GM12878 (cell line): Measurements from ENCODE around the gene PTAFR. TPM values are rescaled to one million over a fixed set of nuclear protein-coding genes. Genes with fewer than 3 reads are reported as not detected.

ENCODE experiments used
- ATAC-seq: fragments of 200-7000 bp; cut with Tn5 transposase; 3 replicates; pipeline ENCODE4 v1.9.1; 2020; ENCODE audit warnings: mild to moderate bottlenecking, moderate library complexity
- BruUV-seq: library from RNA; stranded (reverse); fragments of 400-500 nt; replicated peaks from 2 replicates; lab custom pipeline; 2021; lab: Mats Ljungman, UMichigan
- CTCF ChIA-PET: fragments of 300-600 bp; sonication (Branson Sonifier 250); formaldehyde crosslinking; extraction: SDS; loops from one replicate; lab custom pipeline; 2021; ENCODE audit warnings: inconsistent platforms; lab: Yijun Ruan, JAX
- POLR2A ChIA-PET: fragments of 350-600 bp; formaldehyde crosslinking; extraction: SDS; loops from one replicate; lab custom pipeline; 2021; ENCODE audit warnings: inconsistent platforms; lab: Charles Lee
- RAD21 ChIA-PET: fragments of 300-600 bp; sonication (Branson Sonifier 250); formaldehyde crosslinking; loops from one replicate; lab custom pipeline; 2023; ENCODE audit warnings: antibody characterized with exemption; ENCODE audit not compliant: unreplicated experiment; lab: Charles Lee
- SMC1A ChIA-PET: fragments of 300-600 bp; sonication (Branson Sonifier 250); formaldehyde crosslinking; loops from one replicate; lab custom pipeline; 2023; ENCODE audit not compliant: unreplicated experiment, uncharacterized antibody; lab: Charles Lee
- DNase-seq: peaks from one replicate; pipeline ENCODE4 v3.0.0-alpha.2; 2011; ENCODE audit warnings: low read depth, low spot score
- FAIRE-seq: peaks from 3 replicates; lab custom pipeline; 2011; peaks lifted over from hg19 to GRCh38; lab: Jason Lieb, UNC
- H2AFZ ChIP-seq: 2 replicates; pipeline ENCODE4 v1.6.0; 2011; ENCODE audit warnings: low read depth, low read length, control low read depth; ENCODE audit not compliant: control insufficient read depth
- H3K27ac ChIP-seq: 2 replicates; pipeline ENCODE4 v1.5.1; 2011; ENCODE audit warnings: control low read depth; ENCODE audit not compliant: control insufficient read depth, insufficient read depth
- H3K27me3 ChIP-seq, 2 experiments: replicated peaks in 1 of 2; 2 replicates each; pipeline versions ENCODE4 v1.6.0 to v1.6.1; 2011; ENCODE audit warnings: low read length in 1 of 2; ENCODE audit not compliant: control insufficient read depth in 2 of 2, insufficient read depth in 2 of 2
- H3K36me3 ChIP-seq, 2 experiments: 2 replicates each; pipeline ENCODE4 v1.5.1; 2011; ENCODE audit warnings: low read length in 1 of 2; ENCODE audit not compliant: control insufficient read depth in 2 of 2, insufficient read depth in 2 of 2
- H3K4me1 ChIP-seq: 2 replicates; pipeline ENCODE4 v1.6.1; 2011; ENCODE audit warnings: mild to moderate bottlenecking, low read length, moderate library complexity, mixed read lengths; ENCODE audit not compliant: control insufficient read depth, insufficient read depth
- H3K4me2 ChIP-seq: 2 replicates; pipeline ENCODE4 v1.6.0; 2011; ENCODE audit warnings: control low read depth; ENCODE audit not compliant: control insufficient read depth, insufficient read depth
- H3K4me3 ChIP-seq: fragments of 200-600 bp; sonication (generic); 2 replicates; pipeline ENCODE4 v1.5.1; 2016
- H3K79me2 ChIP-seq: 2 replicates; pipeline ENCODE4 v1.6.0; 2011; ENCODE audit warnings: low read length; ENCODE audit not compliant: control insufficient read depth, insufficient read depth
- H3K9ac ChIP-seq: 2 replicates; pipeline ENCODE4 v1.8.0; 2011; ENCODE audit warnings: low read length, control low read depth, mixed read lengths; ENCODE audit not compliant: control insufficient read depth, insufficient read depth
- H3K9me3 ChIP-seq: replicated peaks from 3 replicates; pipeline ENCODE4 v1.5.1; 2011; ENCODE audit warnings: mild to moderate bottlenecking, low read length; ENCODE audit not compliant: control insufficient read depth, insufficient read depth
- H4K20me1 ChIP-seq: 2 replicates; pipeline ENCODE4 v1.6.0; 2011; ENCODE audit not compliant: control insufficient read depth, insufficient read depth
- BMI1 ChIP-seq: fragments of 450-650 bp; IDR thresholded peaks from 2 replicates; pipeline ENCODE4 v1.6.1; 2016; ENCODE audit warnings: mild to moderate bottlenecking, moderate library complexity, borderline replicate concordance
- HDAC2 ChIP-seq: fragments of 200-600 bp; sonication (generic); IDR thresholded peaks from 2 replicates; pipeline ENCODE4 v1.6.1; 2017
- MXI1 ChIP-seq: fragments of 150-350 bp; IDR thresholded peaks from 2 replicates; pipeline ENCODE4 v1.6.1; 2011; ENCODE audit warnings: low read depth, mild to moderate bottlenecking, inconsistent platforms, low read length, improper control_type of control experiment
- SMARCA5 ChIP-seq: fragments of 450-650 bp; IDR thresholded peaks from 2 replicates; pipeline ENCODE4 v1.6.1; 2017; ENCODE audit warnings: mild to moderate bottlenecking
- SUPT20H ChIP-seq: IDR thresholded peaks from 2 replicates; pipeline ENCODE4 v1.6.1; 2011; ENCODE audit warnings: low read depth, mild to moderate bottlenecking, low read length, moderate library complexity, borderline replicate concordance; ENCODE audit not compliant: control insufficient read depth
- ZNF207 ChIP-seq: fragments of 450-650 bp; IDR thresholded peaks from 2 replicates; pipeline ENCODE4 v1.6.1; 2014; ENCODE audit warnings: antibody characterized with exemption, mild to moderate bottlenecking, borderline replicate concordance
- ZNF217 ChIP-seq: fragments of 450-650 bp; IDR thresholded peaks from 2 replicates; pipeline ENCODE4 v1.6.1; 2017; ENCODE audit warnings: antibody characterized with exemption, mild to moderate bottlenecking
- ZNF274 ChIP-seq: IDR thresholded peaks from one replicate; pipeline ENCODE4 v1.8.0; 2011; ENCODE audit not compliant: insufficient read length, insufficient read depth
- WGBS: methylation state at CpG from one replicate; pipeline ENCODE4 v1.1.6; 2016; ENCODE audit warnings: low lambda C conversion rate; ENCODE audit not compliant: insufficient replicate concordance, insufficient coverage; ENCODE audit errors: missing lambda C conversion rate; 5-methylcytosine and 5-hydroxymethylcytosine counted together
- in situ Hi-C: fragments of 300-500 bp; cut with MboI; formaldehyde crosslinking; loops from 9 replicates; pipeline ENCODE4 v1.14.3; 2018; ENCODE audit warnings: mixed read lengths
- intact Hi-C: fragments of 100-400 bp; cut with micrococcal nuclease; formaldehyde crosslinking; loops from one replicate; pipeline ENCODE4 v1.14.2; 2022; ENCODE audit not compliant: unreplicated experiment
- polyA plus RNA-seq, 11 experiments: library from polyadenylated mRNA; depleted of rRNA in 4 of 11; unstranded in 6 of 11; stranded (reverse) in 5 of 11; fragments of >200 nt; fragmentation: Nextera tagmentation in 4 of 11; fragmentation: Illumina TruSeq in 1 of 11; extraction: Ambion mirVana in 4 of 11; extraction: Trizol in 1 of 11; gene quantifications; 1 replicate in 1 of 11; 2 replicates in 10 of 11; pipeline versions ENCODE4 v1.2.1 to v1.2.3, GENCODE V29; 2011 to 2016; ENCODE audit warnings: inconsistent platforms in 2 of 11, missing spikeins in 2 of 11, low read depth in 1 of 11
- total RNA-seq, 4 experiments: library from RNA; depleted of rRNA in 3 of 4; stranded (reverse); fragments of >200 nt in 3 of 4; fragmentation: Illumina TruSeq in 1 of 4; extraction: Trizol in 1 of 4; gene quantifications; 2 replicates each; pipeline versions ENCODE4 v1.2.1 to v1.2.3, GENCODE V29; 2013 to 2021
- TF ChIP-seq, protein P1 (sequence below): fragments of 450-650 bp; formaldehyde crosslinking; IDR thresholded peaks from 2 replicates; pipeline ENCODE4 v1.5.0; 2022; ENCODE audit warnings: mild to moderate bottlenecking, missing genetic modification characterization
- TF ChIP-seq, protein P2 (sequence below): IDR thresholded peaks from 2 replicates; pipeline ENCODE4 v1.6.1; 2012; ENCODE audit warnings: improper control_type of control experiment, low read depth, low read length; ENCODE audit not compliant: insufficient replicate concordance
- TF ChIP-seq, protein P3 (sequence below): fragments of 450-650 bp; conservative IDR thresholded peaks from 2 replicates; pipeline ENCODE4 v1.6.1; 2017; ENCODE audit warnings: mild to moderate bottlenecking, moderate library complexity

Gene PTAFR
- total and polyA plus RNA-seq, 10 of the 15 experiments (the other 5 are each of a cell fraction or from before 2014, with no cell fraction given): 17.5 to 251 (median 27.7) TPM

DNA sequence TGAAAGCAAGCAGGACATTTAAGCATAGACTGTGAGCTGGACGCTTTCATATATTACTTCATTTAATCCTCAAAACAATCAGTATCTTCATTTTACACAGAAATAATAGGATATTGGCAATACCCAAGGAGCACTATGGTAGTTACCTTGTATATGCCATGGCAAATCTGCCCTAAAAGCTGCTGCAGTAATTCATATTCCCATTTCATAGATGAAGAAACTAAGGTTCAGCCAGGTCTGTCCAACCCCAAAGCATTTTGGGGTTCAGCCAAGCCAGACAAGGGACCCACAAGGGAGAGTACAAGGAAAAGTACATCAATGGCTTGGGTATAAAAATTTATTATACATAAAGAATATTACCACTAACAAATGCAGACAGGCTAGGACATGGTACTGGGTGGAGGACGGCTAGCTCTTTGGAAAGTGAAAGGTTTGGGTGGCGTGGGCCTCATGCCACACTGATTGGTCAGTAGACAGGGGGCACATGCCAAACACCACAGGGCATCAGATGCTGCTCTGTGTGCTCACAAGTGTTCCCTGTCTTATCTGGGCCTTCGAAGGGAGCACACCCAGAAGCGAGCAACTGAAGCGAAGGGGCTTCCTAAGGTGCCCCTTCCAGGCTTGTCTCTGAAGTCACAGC, 23.9 kb upstream of the PTAFR start:
- no peaks in the 10 kb centered on the region for H3K79me2 ChIP-seq
- peak overlapping the region; percentile 57; the same call in 1 of the 2 replicates for H3K4me3 ChIP-seq
- peak; percentile 20 for ATAC-seq
- H3K36me3 ChIP-seq: peaks cover 24 to 39% of the 10 kb centered on the region in 2 experiments
- ChIA-PET POLR2A (interaction anchor here (1.1 to 5.7 kb wide), 7 partner anchors 17 to 108 kb away, joined by 4 to 64 read pairs (median 6); partner anchors contain the start of gene PTAFR), CTCF (interaction anchor here (0.6 to 3.7 kb wide), 10 partner anchors 9 to 529 kb away, joined by 3 to 15 read pairs (median 4); partner anchors contain the start of genes IFI6 and PTAFR), SMC1A (interaction anchor here (0.6 to 22.7 kb wide), 11 partner anchors 9 to 110 kb away, joined by 3 to 445 read pairs (median 10); partner anchors contain the start of genes EYA3 and PTAFR), RAD21 (interaction anchor here (1.0 to 6.1 kb wide), 14 partner anchors 9 to 114 kb away, joined by 3 to 68 read pairs (median 6); partner anchors contain the start of genes EYA3 and PTAFR)
- H3K4me1 ChIP-seq: peaks cover 44% of the 10 kb centered on the region
- no TSS peak for BruUV-seq
- H4K20me1 ChIP-seq: no peaks in the 10 kb centered on the region
- peak overlapping the region; percentile 64 for H3K4me2 ChIP-seq
- no peaks in the 10 kb centered on the region for H3K27me3 ChIP-seq
- FAIRE-seq: no peak
- peak overlapping the region; percentile 42 for H3K9ac ChIP-seq
- H3K9me3 ChIP-seq: peaks cover 2% of the 10 kb centered on the region; the same call in 2 of the 3 replicates
- WGBS: 49% methylated on average over 6 of the region's 6 CpGs
- in situ Hi-C loops: no loop called here
- intact Hi-C loops: loop anchor here (1.0 kb wide), 2 partner anchors 68 to 109 kb away; no protein-coding TSS in a partner anchor
- no peak overlapping the region for H2AFZ ChIP-seq
- no peak for DNase-seq
- peak overlapping the region; percentile 83 for H3K27ac ChIP-seq
- TF ChIP-seq, protein P1, sequence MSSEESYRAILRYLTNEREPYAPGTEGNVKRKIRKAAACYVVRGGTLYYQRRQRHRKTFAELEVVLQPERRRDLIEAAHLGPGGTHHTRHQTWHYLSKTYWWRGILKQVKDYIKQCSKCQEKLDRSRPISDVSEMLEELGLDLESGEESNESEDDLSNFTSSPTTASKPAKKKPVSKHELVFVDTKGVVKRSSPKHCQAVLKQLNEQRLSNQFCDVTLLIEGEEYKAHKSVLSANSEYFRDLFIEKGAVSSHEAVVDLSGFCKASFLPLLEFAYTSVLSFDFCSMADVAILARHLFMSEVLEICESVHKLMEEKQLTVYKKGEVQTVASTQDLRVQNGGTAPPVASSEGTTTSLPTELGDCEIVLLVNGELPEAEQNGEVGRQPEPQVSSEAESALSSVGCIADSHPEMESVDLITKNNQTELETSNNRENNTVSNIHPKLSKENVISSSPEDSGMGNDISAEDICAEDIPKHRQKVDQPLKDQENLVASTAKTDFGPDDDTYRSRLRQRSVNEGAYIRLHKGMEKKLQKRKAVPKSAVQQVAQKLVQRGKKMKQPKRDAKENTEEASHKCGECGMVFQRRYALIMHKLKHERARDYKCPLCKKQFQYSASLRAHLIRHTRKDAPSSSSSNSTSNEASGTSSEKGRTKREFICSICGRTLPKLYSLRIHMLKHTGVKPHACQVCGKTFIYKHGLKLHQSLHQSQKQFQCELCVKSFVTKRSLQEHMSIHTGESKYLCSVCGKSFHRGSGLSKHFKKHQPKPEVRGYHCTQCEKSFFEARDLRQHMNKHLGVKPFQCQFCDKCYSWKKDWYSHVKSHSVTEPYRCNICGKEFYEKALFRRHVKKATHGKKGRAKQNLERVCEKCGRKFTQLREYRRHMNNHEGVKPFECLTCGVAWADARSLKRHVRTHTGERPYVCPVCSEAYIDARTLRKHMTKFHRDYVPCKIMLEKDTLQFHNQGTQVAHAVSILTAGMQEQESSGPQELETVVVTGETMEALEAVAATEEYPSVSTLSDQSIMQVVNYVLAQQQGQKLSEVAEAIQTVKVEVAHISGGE (CRISPR knock-in tag): no peak
- peak; percentile 96 for TF ChIP-seq ZNF217
- peak; percentile 84; the same call in 1 of the 2 replicates for TF ChIP-seq HDAC2
- peak; percentile 94 for TF ChIP-seq SMARCA5
- TF ChIP-seq, protein P2, sequence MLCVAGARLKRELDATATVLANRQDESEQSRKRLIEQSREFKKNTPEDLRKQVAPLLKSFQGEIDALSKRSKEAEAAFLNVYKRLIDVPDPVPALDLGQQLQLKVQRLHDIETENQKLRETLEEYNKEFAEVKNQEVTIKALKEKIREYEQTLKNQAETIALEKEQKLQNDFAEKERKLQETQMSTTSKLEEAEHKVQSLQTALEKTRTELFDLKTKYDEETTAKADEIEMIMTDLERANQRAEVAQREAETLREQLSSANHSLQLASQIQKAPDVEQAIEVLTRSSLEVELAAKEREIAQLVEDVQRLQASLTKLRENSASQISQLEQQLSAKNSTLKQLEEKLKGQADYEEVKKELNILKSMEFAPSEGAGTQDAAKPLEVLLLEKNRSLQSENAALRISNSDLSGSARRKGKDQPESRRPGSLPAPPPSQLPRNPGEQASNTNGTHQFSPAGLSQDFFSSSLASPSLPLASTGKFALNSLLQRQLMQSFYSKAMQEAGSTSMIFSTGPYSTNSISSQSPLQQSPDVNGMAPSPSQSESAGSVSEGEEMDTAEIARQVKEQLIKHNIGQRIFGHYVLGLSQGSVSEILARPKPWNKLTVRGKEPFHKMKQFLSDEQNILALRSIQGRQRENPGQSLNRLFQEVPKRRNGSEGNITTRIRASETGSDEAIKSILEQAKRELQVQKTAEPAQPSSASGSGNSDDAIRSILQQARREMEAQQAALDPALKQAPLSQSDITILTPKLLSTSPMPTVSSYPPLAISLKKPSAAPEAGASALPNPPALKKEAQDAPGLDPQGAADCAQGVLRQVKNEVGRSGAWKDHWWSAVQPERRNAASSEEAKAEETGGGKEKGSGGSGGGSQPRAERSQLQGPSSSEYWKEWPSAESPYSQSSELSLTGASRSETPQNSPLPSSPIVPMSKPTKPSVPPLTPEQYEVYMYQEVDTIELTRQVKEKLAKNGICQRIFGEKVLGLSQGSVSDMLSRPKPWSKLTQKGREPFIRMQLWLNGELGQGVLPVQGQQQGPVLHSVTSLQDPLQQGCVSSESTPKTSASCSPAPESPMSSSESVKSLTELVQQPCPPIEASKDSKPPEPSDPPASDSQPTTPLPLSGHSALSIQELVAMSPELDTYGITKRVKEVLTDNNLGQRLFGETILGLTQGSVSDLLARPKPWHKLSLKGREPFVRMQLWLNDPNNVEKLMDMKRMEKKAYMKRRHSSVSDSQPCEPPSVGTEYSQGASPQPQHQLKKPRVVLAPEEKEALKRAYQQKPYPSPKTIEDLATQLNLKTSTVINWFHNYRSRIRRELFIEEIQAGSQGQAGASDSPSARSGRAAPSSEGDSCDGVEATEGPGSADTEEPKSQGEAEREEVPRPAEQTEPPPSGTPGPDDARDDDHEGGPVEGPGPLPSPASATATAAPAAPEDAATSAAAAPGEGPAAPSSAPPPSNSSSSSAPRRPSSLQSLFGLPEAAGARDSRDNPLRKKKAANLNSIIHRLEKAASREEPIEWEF: peak; percentile 80
- no peak for TF ChIP-seq ZNF274
- TF ChIP-seq MXI1: peak; percentile 69
- TF ChIP-seq SUPT20H: no peak
- TF ChIP-seq, protein P3, sequence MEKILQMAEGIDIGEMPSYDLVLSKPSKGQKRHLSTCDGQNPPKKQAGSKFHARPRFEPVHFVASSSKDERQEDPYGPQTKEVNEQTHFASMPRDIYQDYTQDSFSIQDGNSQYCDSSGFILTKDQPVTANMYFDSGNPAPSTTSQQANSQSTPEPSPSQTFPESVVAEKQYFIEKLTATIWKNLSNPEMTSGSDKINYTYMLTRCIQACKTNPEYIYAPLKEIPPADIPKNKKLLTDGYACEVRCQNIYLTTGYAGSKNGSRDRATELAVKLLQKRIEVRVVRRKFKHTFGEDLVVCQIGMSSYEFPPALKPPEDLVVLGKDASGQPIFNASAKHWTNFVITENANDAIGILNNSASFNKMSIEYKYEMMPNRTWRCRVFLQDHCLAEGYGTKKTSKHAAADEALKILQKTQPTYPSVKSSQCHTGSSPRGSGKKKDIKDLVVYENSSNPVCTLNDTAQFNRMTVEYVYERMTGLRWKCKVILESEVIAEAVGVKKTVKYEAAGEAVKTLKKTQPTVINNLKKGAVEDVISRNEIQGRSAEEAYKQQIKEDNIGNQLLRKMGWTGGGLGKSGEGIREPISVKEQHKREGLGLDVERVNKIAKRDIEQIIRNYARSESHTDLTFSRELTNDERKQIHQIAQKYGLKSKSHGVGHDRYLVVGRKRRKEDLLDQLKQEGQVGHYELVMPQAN: peak; percentile 58; the same call in 1 of the 2 replicates
- TF ChIP-seq BMI1: 0 out of 2 replicates have a peak, but pooled peaks have one; percentile 2
- TF ChIP-seq ZNF207: peak; percentile 43; the same call in 1 of the 2 replicates
